ENCODE measurements around the gene F11.
"Not testable (repeated sequence)": the region's sequence is repeated elsewhere in the genome, so short reads cannot be mapped to it uniquely, and the experiment has no call there.

Gene F11

DNA sequence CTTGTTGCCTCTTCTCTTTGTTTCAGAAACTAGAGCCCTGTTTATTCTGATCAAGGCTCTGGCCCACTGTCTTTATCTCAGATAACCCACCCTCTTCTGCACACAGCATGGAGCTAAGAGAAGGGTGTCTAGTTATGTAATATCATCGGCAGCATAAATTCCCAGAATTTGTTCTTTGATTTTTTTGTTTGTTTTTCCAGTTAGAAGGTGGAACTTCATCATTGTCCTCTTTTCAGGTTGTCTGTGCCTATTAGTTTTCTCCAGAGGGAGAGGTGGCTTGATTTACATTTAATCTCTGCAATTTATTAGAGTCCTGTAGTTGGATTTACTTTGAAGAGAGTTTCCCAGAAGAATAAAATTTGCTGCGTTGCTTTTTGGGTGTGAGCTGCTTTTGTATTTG lies 15.2 kb upstream of the F11 start:
- DNase-seq: no peak

DNA sequence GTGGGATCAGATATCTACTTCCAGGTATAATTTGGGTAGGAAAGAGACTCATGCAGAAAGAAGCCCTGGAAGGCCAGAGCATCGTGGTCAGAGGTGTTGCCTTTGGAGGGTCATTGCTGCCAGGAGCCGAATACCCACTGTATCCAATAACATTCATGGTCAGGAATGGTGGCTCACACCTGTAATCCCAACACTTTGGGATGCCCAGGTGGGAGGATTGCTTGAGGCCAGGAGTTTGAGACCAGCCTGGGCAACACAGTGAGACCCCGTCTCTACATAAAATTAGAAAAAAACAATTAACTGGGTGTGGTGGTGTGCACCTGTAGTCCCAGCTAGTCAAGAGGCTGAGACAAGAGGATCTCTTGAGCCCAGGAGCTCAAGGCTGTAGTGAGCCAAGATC lies 10.9 kb upstream of the F11 start:
- no peak for DNase-seq

- no peak for DNase-seq
These were observed 7.7 kb upstream of the F11 start for GRCh38 chr4:186258216-186258811.

DNA sequence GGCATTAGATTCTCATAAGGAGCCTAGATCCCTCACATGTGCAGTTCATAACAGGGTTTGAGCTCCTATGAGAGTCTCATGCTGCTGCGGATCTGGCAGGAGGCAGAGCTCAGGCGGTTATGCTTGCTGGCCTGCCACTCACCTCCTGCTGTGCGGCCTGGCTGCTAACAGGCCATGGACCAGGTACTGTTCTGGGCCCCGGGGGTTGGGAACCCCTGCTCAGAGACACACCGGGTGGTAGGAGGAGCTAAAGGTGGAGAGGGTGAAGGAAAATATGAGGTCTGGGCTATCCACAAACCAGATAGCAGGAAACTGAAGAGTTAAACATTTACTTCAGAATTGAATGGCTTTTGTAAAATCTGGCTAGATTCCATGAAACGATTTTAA lies 5.9 kb upstream of the F11 start:
- DNase-seq: no peak

- DNase-seq: peak; percentile 21
These were observed 5.2 kb upstream of the F11 start for GRCh38 chr4:186260504-186261448.

GRCh38 chr4:186264660-186265059 lies 1.3 kb upstream of the F11 start:
- DNase-seq: no peak

- not testable (repeated sequence) for DNase-seq
These were observed 739 bp upstream of the F11 start for GRCh38 chr4:186265250-186265649.

- peak; percentile 24 for DNase-seq
These were observed 904 bp downstream of the F11 start for GRCh38 chr4:186266729-186267456.

- DNase-seq: no peak
These were observed 5.2 kb downstream of the F11 start for GRCh38 chr4:186271081-186271678.

GRCh38 chr4:186272699-186273391 lies 6.9 kb downstream of the F11 start:
- DNase-seq: no peak

GRCh38 chr4:186273392-186273789 lies 7.4 kb downstream of the F11 start:
- DNase-seq: not testable (repeated sequence)

DNA sequence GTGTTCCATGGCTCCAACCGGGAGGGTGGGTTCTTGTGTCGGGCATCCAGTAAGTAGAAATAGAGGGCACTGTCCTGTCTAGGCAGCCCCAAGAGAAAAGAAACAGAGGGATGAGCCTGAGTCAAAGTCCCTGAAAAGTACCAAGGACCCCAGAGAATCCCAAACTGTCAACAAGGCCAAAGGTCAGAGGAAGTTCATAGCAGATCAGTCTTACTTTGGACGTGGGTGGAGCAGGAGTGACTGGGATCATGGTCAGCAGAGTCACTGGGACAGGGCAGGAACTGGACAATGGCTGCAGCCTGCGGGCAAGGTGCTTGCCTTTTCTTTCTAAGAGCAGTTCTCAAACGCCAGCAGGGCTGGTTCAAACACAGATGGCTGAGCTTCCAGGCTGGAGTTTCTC lies 17.3 kb downstream of the F11 start:
- no peak for DNase-seq

DNA sequence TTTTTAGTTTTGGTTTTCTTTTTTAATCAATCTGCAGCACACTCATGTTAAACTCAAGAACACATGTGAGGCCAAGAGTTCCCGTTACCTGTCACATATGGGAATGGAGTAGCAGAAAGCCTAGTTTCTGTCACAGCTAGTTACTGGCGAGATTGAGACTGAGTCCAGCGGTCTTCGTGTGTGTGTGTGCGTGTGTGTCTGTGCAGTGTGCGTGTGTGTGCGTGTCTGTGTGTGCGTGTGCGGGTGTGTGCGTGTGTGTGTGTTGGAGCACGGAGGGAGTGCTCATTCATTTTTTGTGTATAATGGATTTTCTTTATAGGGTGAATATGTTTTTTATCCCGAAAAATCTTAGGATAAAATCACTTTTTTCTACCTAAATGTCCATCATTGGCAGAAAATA lies 19.2 kb downstream of the F11 start:
- no peak for DNase-seq

GRCh38 chr4:186286581-186286980 lies 20.6 kb downstream of the F11 start:
- DNase-seq: no peak

DNA sequence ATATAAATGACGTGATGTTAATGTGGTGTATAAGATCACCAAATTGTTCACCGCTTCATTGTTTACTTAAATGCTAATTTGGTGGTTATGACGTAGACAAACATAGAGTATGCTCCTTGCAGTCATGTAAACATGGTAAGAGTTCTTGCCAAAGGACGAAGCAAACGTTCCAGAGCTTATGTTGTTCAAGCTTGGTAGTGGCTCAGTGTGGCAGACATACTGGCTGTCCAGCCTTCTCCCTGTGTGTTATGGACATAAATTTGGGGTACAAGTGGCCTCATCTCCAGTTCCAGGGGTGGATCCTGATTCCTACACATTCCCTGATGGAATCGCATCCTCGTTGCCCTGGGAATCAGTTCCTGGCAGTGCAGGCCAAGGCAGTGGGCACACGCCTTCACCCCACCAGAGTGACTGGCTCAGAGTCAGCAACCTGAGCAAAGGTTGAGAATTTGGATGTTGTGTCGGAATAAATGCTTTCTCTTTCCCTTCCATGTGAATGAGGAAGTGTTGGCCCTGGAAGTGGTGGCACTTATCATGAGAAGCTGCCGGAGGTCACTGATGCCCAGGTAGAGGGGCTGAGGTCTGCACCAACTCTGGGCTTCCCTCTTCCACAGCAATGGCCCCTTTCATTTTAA lies 25.4 kb downstream of the F11 start:
- no peak for DNase-seq

DNA sequence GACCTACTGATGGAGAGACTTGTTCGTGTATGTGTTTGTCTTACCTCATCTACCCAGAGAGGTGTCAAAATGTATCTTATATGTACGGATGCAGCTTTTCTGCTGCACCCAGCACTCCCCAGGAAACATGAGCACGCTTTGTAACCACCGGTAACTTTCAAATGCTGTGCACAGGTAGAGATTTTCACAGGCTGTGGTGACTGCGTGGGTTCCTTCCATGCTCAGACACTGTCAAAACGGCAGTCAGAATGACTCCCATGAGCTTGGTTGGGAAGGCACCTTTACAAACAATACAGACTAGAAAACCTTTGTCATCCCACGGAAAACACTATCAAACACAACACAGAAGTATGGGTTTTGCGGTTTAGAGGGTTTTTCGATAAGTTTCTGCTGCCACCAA lies 28.2 kb downstream of the F11 start:
- no peak for DNase-seq

DNA sequence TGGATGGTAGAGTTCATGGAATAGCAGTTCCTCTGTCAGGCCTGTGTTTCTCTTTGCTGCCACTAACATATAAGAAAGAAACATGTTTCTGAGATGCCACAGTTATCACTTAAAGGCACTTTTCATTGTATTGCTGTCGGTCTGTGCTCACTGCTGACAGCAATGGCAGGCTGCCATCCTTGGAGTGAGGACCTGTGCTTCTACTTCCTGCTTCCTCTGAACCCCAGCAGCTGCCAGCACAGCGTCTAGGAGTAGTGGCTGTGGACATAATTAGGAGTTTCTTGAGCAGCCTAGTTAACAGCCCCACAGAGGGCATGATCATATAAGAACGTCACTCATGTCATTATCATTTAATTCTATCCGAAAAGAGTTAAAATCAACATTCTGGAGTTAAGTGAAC lies 30.5 kb downstream of the F11 start:
- no peak for DNase-seq

DNA sequence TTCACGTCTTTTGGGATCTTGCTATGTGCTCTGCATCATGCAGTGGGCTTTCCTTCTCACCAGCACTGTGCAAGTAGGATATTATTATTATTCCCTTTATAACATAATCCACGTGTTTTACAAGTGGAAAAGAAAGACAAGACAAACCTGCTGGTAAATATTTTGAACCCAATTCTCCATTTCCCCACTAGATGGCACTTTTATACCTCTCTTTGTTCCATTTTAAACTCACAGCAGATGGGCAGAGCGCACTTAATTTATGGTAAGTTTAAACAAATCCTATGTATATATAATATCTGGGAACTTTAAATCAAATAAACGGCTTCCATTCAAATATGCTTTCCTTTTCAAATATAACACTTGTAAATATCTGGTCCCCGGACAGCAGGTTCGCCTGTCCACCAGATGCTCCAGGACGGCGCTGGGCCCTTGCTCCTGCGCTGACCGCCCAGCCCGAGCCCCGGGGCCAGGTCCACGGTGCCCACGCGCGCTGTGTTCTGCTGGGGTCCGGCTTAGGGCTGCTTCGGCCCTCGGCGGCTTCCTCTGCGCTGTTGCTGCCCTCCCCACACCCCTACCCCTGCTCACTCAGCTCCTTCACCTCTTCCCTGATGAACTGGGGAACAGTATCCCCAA lies 31.1 kb downstream of the F11 start:
- no peak for DNase-seq

- no peak for DNase-seq
These were observed 32.1 kb downstream of the F11 start for GRCh38 chr4:186298031-186298647.

- DNase-seq: no peak
These were observed 33.3 kb downstream of the F11 start for GRCh38 chr4:186299291-186299690.
